C4-2B (cell line): ENCODE data around the gene LRRC47.

ENCODE experiments used
- CTCF ChIP-seq: fragments of 450-650 bp; conservative IDR thresholded peaks from 2 replicates; pipeline ENCODE4 v1.5.1; 2017; ENCODE audit warnings: mild to moderate bottlenecking
- ZFX ChIP-seq: fragments of 450-650 bp; IDR thresholded peaks from 2 replicates; pipeline ENCODE4 v1.6.1; 2017

GRCh38 chr1:3749512-3749911 is 46.8 kb downstream of the LRRC47 start:
- TF ChIP-seq CTCF = no peak
- TF ChIP-seq ZFX = no peak
